Iris pigment epithelial cell (primary cell): ENCODE results near the gene LRMDA.
A peak's percentile ranks its signal among the peaks of the same experiment; 100 is the strongest.

Experiments
- DNase-seq: peaks from one replicate; pipeline ENCODE4 v3.0.0-alpha.2; 2011; ENCODE audit warnings: low read depth

The LRMDA gene

DNA sequence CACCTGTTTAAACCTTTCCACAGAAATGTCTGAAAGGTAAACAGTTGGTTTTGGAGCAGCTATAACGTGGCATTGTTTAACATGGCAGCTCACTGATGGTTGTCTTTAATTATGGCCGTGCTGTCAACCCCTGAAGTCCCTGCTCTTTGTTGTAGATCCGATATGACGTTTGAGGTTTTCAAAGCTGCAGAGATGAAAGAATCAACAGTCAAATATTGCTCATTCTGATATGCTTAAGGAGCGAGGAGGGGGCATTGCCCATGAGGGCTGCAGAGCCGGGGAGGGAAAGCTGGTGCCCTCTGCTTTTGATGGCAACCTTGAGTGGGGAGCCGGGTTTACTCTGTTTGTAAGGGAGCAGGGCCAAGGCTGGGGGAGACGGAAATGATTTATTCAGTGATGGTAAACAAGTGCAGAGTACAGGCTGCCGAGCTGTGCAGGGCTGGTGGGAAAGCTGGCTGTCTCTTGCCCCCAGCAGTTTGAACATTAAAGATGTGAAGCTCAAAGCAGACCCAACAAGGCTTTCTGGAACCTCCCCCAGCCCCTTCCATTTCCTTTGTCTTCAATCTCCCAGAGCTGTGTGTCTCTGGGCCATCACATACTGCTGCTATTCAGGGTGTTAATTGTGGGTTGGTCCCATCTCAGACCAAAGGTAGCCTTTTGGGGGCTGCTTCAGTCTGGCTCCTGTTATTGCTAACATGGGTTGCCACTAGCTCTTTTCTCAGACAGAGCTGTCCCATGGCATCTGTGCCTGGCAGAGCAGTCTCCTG lies 345.5 kb downstream of the LRMDA start:
- DNase-seq = no peak

GRCh38 chr10:75778665-75779064 lies 347.2 kb downstream of the LRMDA start:
- DNase-seq = no peak

DNA sequence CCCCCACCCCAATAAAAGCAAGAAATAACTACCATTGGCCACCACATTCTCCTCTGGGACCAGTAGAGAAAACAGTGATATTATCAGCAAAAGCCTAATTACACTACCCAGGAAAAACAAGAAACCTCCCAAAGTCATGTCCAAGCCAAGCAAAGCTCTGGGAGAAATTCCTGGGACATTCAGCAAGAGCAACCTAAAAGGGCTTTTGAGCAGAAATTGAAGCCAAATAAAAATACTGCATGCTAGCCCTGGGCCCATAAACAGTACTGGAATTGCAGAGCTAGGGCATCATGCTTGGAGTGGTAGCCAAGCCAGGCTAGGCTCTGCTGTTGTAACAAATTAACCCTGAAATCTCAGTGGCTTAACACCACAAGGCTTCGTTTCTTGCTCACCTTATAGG lies 347.9 kb downstream of the LRMDA start:
- DNase-seq = no peak

- no peak for DNase-seq
Observed at GRCh38 chr10:75782463-75783248, 351.2 kb downstream of the LRMDA start.

GRCh38 chr10:75788394-75789205 lies 357.2 kb downstream of the LRMDA start:
- peak; percentile 31 for DNase-seq

- DNase-seq = no peak
Observed at GRCh38 chr10:75793848-75794247, 362.4 kb downstream of the LRMDA start.

DNA sequence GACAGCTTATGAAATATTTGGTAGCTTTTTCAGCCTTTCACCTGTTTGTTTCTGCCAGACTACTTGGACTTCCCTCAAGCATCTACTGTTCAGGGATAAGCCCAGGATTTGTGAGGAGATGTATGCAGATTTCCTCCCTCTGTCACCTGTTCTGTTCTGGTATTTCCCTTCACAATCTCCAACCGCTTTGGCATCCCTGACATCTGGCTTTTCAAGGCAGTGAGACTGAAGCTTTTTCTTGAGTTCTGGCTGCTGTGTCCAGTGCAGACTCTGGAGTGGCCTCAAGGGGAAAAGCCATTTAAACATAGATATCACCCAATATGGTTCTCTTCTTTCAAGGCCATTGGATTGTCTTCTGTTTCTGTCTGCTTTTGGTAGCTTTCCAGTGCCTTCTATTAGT lies 369.7 kb downstream of the LRMDA start:
- no peak for DNase-seq

GRCh38 chr10:75801661-75802060 lies 370.2 kb downstream of the LRMDA start:
- no peak for DNase-seq

DNA sequence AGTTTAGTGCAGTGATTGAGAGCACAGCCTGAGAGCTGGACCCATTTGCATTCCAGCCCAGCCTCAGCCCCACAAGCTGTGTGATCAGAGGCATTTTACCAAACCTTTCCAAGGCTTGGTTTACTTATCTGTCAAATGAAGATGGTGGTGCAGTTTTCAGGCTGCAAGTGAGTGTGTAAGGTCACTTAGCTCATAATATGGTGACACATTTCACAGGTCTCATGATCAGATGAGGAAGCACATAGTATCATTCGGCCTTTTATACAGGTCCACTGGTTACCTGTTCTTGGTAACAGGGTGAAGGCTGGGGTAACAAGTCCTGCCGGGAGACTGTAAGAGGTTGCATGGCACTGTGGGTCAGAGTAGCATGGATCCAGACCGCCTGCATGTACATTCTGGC lies 371.7 kb downstream of the LRMDA start:
- DNase-seq = no peak

- DNase-seq = no peak
Observed at GRCh38 chr10:75803816-75804552, 372.6 kb downstream of the LRMDA start.

- no peak for DNase-seq
Observed at GRCh38 chr10:75806186-75806585, 374.8 kb downstream of the LRMDA start.

GRCh38 chr10:75807456-75807855 lies 376.0 kb downstream of the LRMDA start:
- no peak for DNase-seq

DNA sequence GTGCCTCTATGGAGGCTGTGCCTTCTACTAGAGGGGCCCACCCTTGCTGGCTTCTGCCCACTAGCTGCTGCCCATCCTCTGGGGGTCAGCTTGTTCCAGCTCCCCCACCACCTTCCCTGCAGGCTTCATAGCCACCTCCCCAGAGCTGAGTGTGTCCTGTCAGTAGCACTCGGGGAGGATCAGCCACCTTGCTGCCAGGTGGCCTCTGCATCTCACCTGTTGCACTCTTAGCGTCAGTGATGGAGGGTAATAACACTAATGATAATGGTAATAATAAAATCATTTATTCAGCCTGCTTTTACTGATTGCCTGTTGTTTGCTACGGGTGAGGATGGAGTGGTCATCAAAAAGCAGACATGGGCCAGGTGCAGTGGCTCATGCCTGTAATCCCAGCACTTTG lies 377.6 kb downstream of the LRMDA start:
- no peak for DNase-seq

DNA sequence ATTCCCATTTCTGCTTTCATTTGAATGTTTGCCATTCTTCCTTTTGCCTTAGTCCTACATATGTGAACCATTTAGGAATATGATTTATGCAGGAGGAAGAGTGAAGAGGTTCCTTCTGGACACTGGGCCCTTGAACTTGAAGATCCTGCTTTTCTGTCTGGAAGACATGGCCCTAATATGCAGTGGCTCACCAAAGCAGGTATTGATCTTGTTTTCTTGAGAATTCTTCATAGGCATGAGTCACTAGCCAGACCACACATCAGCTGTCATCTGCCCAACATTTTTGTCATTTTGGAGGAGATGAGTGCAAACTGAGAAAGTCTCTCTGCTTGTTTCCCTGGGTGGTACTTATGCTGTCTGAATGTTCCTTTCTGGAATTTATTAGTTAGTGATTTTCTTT lies 382.6 kb downstream of the LRMDA start:
- DNase-seq = no peak

GRCh38 chr10:75815066-75815465 lies 383.6 kb downstream of the LRMDA start:
- no peak for DNase-seq

DNA sequence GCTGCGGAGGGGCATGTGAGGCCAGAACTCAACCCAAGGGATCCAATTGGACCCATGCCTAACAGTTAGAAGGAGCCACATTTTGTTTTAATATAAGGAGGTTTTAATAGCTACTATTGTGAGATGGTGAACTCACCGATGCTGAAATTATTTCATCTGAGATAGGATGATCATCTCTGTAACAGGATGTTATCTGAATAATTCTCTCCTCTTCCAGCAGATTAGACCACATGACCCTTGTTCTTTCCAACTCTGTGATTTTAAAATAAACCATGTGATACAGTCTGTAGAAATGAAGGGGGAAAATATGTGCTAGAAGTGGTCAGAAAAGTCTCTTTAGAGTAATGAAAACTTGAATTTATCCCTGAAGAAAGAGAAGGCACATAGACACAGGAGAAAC lies 385.8 kb downstream of the LRMDA start:
- DNase-seq = no peak

DNA sequence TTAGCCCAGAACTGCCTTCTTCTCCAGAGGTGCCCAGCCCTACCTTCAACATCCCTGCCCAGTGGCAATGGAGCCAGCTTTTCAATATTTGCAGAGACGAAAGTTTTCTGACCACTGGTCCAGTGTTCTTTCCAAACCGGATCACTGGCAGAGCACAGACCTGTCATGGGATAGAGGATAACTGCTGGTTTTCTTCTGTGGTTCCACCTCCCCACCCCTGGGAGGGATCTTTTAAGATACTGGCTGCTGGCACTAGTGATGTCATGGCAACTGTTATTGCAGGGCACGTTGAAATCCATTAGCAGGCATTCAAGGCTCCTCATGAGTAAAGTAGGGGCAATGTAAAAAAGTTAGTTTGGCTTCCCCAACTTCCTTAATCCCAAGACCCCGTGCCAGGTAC lies 387.1 kb downstream of the LRMDA start:
- no peak for DNase-seq

GRCh38 chr10:75825235-75825634 lies 393.8 kb downstream of the LRMDA start:
- DNase-seq = no peak

- DNase-seq = no peak
Observed at GRCh38 chr10:75825661-75826060, 394.2 kb downstream of the LRMDA start.

DNA sequence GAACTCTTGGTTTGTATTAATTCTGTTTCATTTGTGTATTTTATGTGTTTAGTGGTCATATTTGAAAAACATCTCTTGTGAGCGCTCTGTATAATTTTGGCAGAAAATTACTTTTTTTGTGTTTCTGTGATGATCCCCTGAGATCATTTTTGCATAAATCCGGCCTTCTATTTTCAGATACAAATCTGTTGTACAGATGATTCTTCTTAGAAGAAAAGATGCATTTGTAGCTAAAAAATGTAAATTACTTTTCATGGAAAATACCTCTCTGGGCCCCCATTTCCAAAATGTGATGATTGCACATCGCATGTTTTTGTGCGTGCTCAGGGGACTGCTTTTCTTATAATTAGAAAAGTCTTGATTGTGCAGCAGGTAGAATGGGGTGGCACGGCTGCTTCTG lies 395.4 kb downstream of the LRMDA start:
- DNase-seq = no peak

DNA sequence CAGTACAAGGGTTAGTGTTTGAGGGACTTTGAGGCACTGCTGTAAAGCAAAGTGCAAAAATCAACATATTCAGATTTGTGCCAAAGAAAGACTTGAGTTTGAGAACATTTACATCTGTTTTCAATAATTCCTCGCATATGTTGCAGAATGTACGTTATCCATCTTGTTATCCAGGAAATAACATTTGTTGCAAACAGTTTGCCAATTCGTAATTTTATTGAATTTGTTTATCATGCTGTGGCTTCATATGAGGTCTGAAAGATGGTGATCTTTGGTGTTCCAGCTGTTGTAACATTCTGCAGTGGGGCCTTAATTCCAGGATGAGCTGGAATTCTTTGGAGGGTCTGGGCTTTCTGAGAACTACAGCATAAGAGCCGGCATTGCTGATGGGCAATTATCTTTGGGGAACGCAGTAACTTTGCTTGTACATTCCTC lies 396.2 kb downstream of the LRMDA start:
- DNase-seq = no peak

GRCh38 chr10:75828413-75828812 lies 397.0 kb downstream of the LRMDA start:
- no peak for DNase-seq
